Loucy (cell line): ENCODE data around the gene TCTN1.
A peak's percentile ranks its signal among the peaks of the same experiment; 100 is the strongest.

ENCODE experiments used
- H2AFZ ChIP-seq: fragments of 200-600 bp; sonication (generic); 2 replicates; pipeline ENCODE4 v1.6.0; 2016; ENCODE audit warnings: antibody characterized with exemption, mild to moderate bottlenecking, low read length, moderate library complexity
- H3F3A ChIP-seq: fragments of 200-600 bp; 2 replicates; pipeline ENCODE4 v1.6.0; 2016; ENCODE audit warnings: antibody characterized with exemption, low read depth, mild to moderate bottlenecking
- H3K27me3 ChIP-seq: fragments of 200-600 bp; sonication (generic); 2 replicates; pipeline ENCODE4 v1.6.1; 2014; ENCODE audit warnings: low read length, mild to moderate bottlenecking; ENCODE audit not compliant: insufficient read depth, poor library complexity, severe bottlenecking
- H3K36me3 ChIP-seq: fragments of 200-600 bp; sonication (generic); 2 replicates; pipeline ENCODE4 v1.6.1; 2016; ENCODE audit warnings: low read length; ENCODE audit not compliant: insufficient read depth
- H3K4me1 ChIP-seq: fragments of 200-600 bp; sonication (generic); 2 replicates; pipeline ENCODE4 v1.5.1; 2014; ENCODE audit warnings: low read length, mild to moderate bottlenecking; ENCODE audit not compliant: insufficient read depth, poor library complexity, severe bottlenecking
- H3K4me2 ChIP-seq: fragments of 200-600 bp; sonication (generic); 2 replicates; pipeline ENCODE4 v1.6.0; 2014; ENCODE audit warnings: antibody characterized with exemption, low read length, low read depth, mild to moderate bottlenecking; ENCODE audit not compliant: poor library complexity, severe bottlenecking
- H3K4me3 ChIP-seq: fragments of 200-600 bp; sonication (generic); 2 replicates; pipeline ENCODE4 v1.5.1; 2014; ENCODE audit warnings: low read length, mild to moderate bottlenecking, mixed read lengths; ENCODE audit not compliant: poor library complexity, severe bottlenecking
- H3K79me2 ChIP-seq: fragments of 200-600 bp; sonication (generic); 2 replicates; pipeline ENCODE4 v1.6.1; 2014; ENCODE audit warnings: low read length; ENCODE audit not compliant: insufficient read depth
- H3K9ac ChIP-seq: fragments of 200-600 bp; sonication (generic); 2 replicates; pipeline ENCODE4 v1.6.0; 2014; ENCODE audit warnings: mild to moderate bottlenecking, low read depth, low read length, moderate library complexity; ENCODE audit not compliant: poor library complexity, severe bottlenecking
- H3K9me2 ChIP-seq: fragments of 200-600 bp; sonication (generic); replicated peaks from 2 replicates; pipeline ENCODE4 v1.6.1; 2016; ENCODE audit warnings: low read depth, low read length, mixed read lengths
- H3K9me3 ChIP-seq: fragments of 200-600 bp; sonication (generic); 2 replicates; pipeline ENCODE4 v1.6.1; 2014; ENCODE audit warnings: mild to moderate bottlenecking, antibody characterized with exemption, low read length, low read depth; ENCODE audit not compliant: insufficient read depth
- H4K20me1 ChIP-seq: fragments of 200-600 bp; sonication (generic); 2 replicates; pipeline ENCODE4 v1.6.0; 2014; ENCODE audit warnings: antibody characterized with exemption, low read length, mild to moderate bottlenecking; ENCODE audit not compliant: insufficient read depth, poor library complexity, severe bottlenecking
- CTCF ChIP-seq: fragments of 200-600 bp; sonication (generic); conservative IDR thresholded peaks from 2 replicates; pipeline ENCODE4 v1.5.1; 2014; ENCODE audit warnings: mild to moderate bottlenecking, antibody characterized with exemption, low read length
- EZH2phosphoT487 ChIP-seq: fragments of 200-600 bp; IDR thresholded peaks from 2 replicates; pipeline ENCODE4 v1.6.1; 2018; ENCODE audit warnings: antibody characterized with exemption, mild to moderate bottlenecking, moderate library complexity, borderline replicate concordance

Gene TCTN1

GRCh38 chr12:110689281-110690126, 75.6 kb downstream of the TCTN1 start:
- H3K9me2 ChIP-seq: no peaks in the 10 kb centered on the region
- no peaks in the 10 kb centered on the region for H3F3A ChIP-seq
- H3K4me2 ChIP-seq: peak overlapping the region; percentile 67
- peak overlapping the region; percentile 85 for H3K9ac ChIP-seq
- no peaks in the 10 kb centered on the region for H4K20me1 ChIP-seq
- H3K79me2 ChIP-seq: no peaks in the 10 kb centered on the region; the same call in 1 of the 2 replicates
- peak overlapping the region; percentile 77 for H3K4me3 ChIP-seq
- H3K36me3 ChIP-seq: no peaks in the 10 kb centered on the region
- TF ChIP-seq EZH2phosphoT487 (no peak), CTCF (no peak)
- H2AFZ ChIP-seq: peak overlapping the region; percentile 88
- no peaks in the 10 kb centered on the region for H3K9me3 ChIP-seq
- no peaks in the 10 kb centered on the region for H3K27me3 ChIP-seq
- H3K4me1 ChIP-seq: peaks cover 16% of the 10 kb centered on the region

GRCh38 chr12:110690127-110690430, 76.2 kb downstream of the TCTN1 start:
- Histone ChIP-seq H3K4me3 (peak overlapping the region; percentile 77), H3K27me3 (no peaks in the 10 kb centered on the region), H3K79me2 (no peaks in the 10 kb centered on the region; the same call in 1 of the 2 replicates), H3F3A (no peaks in the 10 kb centered on the region), H3K9me2 (no peaks in the 10 kb centered on the region), H4K20me1 (no peaks in the 10 kb centered on the region), H3K36me3 (no peaks in the 10 kb centered on the region), H3K4me2 (peak overlapping the region; percentile 67), H3K4me1 (peaks cover 16% of the 10 kb centered on the region), H3K9ac (peak overlapping the region; percentile 85), H3K9me3 (no peaks in the 10 kb centered on the region), H2AFZ (peak overlapping the region; percentile 88)
- TF ChIP-seq CTCF (no peak), EZH2phosphoT487 (no peak)

GRCh38 chr12:110693731-110694130, 79.8 kb downstream of the TCTN1 start:
- Histone ChIP-seq H3K79me2 (no peaks in the 10 kb centered on the region; the same call in 1 of the 2 replicates), H3K9me2 (no peaks in the 10 kb centered on the region), H3K4me1 (peaks cover 5% of the 10 kb centered on the region), H3F3A (no peaks in the 10 kb centered on the region), H2AFZ (no peak overlapping the region), H4K20me1 (no peaks in the 10 kb centered on the region), H3K9ac (no peak overlapping the region), H3K9me3 (no peaks in the 10 kb centered on the region), H3K36me3 (no peaks in the 10 kb centered on the region), H3K4me2 (no peak overlapping the region), H3K4me3 (no peak overlapping the region), H3K27me3 (no peaks in the 10 kb centered on the region)
- TF ChIP-seq EZH2phosphoT487 (no peak), CTCF (no peak)
